ENCODE results near the gene SYNPO.

SYNPO gene

DNA sequence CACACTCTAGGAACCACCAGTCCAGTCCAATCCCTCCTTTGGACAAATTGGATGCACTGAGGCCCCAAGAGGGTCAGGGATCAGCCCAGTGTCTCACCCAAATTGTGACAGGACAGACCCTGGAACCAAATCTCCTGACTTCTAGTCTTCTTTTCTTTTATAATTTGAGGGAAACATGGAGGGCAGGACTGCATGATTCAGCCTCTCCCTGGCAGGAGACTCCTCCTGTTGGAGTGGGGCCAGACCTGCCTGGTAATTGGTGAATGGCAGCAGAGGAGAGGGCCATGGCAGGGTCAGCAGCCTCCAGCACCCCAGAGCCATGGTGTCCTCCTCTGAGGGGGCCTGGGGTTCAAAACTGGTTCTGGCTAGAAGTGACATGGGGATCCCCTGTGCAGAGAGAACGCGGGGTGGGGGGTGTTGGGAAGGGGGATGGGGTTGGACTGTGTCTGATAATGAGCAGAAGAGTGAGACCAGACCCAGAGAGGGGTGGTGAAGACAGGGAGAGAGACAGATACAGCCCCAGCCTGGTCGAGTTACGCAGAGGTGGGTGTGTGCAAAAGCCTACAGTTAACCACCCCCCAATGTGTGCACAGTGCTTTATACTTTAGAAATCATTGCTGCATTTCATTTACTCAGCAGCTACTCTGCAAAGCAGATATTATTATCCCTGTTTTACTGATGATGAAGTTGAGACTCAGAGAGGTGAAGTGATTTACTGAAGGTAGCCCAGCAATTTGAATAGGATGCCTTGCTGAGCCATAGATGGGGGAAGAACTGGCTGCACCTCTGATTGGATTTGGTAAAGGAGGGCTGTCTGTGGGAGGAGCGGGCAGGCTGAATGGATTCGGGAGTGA is 3.8 kb upstream of the SYNPO start:
- no peak for DNase-seq (ENCODE audit: extremely low read depth, low read depth)
- TF ChIP-seq, protein P1, sequence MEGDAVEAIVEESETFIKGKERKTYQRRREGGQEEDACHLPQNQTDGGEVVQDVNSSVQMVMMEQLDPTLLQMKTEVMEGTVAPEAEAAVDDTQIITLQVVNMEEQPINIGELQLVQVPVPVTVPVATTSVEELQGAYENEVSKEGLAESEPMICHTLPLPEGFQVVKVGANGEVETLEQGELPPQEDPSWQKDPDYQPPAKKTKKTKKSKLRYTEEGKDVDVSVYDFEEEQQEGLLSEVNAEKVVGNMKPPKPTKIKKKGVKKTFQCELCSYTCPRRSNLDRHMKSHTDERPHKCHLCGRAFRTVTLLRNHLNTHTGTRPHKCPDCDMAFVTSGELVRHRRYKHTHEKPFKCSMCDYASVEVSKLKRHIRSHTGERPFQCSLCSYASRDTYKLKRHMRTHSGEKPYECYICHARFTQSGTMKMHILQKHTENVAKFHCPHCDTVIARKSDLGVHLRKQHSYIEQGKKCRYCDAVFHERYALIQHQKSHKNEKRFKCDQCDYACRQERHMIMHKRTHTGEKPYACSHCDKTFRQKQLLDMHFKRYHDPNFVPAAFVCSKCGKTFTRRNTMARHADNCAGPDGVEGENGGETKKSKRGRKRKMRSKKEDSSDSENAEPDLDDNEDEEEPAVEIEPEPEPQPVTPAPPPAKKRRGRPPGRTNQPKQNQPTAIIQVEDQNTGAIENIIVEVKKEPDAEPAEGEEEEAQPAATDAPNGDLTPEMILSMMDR (IDR thresholded peaks at IDR 0.05; ENCODE audit: low read depth, low read length, missing control alignments) = no peak
- no peak overlapping the region for H3K4me3 ChIP-seq (replicated peaks; ENCODE audit: low read depth, low read length)

DNA sequence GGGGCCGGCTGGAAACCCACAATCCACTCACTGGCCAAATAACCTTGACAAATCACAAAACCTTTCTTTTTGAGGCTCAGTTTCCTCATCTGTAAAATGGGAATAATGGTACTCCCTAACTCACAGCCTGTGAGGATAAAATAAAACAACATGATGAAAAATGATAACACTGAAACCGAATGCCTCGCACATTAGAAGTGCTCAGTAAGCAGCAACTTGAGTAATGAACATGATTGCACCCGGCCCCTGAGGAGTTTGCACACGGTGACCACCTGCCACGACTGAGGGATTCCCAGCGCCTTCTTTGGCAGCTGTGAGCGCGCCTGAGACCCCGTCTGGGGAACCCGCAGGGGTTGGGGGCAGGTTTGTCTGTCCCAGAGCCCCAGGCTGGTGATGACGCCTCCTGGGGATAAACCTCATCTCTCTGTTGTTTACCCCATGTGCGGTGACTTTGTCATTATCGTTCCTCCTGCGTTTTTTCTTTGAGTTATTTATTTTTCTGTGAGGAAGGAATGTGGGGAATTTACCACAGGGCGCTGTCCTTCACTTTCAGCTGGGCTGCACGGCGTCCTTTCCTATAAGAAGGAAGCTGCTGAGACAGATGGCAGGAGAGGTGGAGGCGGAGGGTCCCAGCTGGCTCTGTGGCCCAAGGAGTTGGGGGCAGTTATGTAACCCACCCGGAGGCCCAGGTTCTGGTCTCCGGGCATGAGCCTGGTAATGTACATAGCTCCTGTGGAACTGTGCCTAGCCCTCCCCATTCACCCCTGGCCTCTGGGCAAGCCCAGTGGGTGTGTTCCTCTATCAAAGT is 3.0 kb upstream of the SYNPO start:
- DNase-seq (ENCODE audit: extremely low read depth, low read depth) = peak; percentile 60
- no peak overlapping the region for H3K4me3 ChIP-seq (replicated peaks; ENCODE audit: low read depth, low read length)
- TF ChIP-seq, protein P1 (IDR thresholded peaks at IDR 0.05; ENCODE audit: low read depth, low read length, missing control alignments) = no peak

DNA sequence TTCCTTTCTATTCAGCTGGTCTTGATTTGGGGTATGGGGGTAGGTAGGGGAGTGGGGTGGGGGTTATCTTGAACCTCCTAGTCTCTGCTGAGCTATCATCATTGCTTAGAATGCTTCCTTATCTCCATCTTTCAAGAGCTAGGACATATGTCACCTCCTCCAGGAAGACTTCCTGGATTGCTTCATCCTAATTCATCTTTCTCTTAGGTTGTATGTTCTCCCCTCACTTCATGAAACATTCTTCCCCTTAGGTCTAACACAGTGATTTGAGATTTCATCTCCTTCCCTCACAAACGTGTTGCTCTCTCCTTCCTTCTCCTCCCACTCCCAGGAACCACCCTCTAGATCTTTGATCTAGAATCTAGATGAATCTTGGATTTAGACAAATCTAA is 2.4 kb upstream of the SYNPO start:
- DNase-seq (ENCODE audit: extremely low read depth, low read depth) = no peak
- H3K4me3 ChIP-seq (replicated peaks; ENCODE audit: low read depth, low read length) = no peak overlapping the region
- TF ChIP-seq, protein P1 (IDR thresholded peaks at IDR 0.05; ENCODE audit: low read depth, low read length, missing control alignments) = no peak

DNA sequence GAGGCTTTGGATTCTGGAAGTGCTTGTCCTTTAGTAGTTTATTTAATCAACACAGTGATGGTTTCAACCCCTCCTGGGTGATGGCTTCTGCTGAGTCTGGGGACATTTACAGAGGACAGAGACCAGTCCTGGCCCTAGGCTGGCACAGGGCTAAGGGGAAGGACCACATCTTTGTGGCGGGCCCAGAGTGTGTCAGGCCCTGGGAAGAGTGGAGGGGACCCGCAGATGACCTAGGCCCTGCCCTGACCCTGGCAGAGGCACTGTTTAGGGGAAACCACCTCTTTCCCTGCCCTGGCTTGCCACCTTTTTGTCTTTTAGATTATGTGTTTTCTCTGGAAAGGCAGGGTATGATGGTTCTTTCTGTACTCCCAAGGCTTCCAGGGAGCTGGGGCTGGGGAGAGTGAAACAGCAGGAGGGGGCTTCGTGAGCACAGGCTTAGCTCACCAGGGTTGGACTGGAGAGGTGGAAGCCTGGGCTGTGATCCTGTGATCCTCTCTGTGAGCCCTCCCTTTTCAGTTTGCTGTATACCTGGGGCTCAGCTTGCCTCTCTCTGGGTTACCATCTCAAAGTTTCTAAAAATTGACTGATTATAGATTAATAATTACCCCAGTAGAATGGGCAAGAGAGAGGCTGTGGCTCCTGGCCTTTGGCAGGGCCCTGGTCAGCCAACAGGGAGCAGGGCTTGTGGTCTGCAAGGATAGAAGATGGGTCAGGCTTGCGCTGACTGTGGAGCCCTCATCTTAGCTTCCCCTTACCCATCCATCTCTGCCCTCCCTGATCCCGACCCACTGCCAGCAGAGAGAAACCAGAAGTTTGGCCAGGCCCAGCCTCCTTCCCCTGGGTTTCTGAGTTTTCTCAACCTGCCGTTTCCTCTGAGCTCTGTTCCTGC is 1.7 kb upstream of the SYNPO start:
- TF ChIP-seq, protein P1 (IDR thresholded peaks at IDR 0.05; ENCODE audit: low read depth, low read length, missing control alignments) = no peak
- H3K4me3 ChIP-seq (replicated peaks; ENCODE audit: low read depth, low read length) = no peak overlapping the region
- no peak for DNase-seq (ENCODE audit: extremely low read depth, low read depth)

DNA sequence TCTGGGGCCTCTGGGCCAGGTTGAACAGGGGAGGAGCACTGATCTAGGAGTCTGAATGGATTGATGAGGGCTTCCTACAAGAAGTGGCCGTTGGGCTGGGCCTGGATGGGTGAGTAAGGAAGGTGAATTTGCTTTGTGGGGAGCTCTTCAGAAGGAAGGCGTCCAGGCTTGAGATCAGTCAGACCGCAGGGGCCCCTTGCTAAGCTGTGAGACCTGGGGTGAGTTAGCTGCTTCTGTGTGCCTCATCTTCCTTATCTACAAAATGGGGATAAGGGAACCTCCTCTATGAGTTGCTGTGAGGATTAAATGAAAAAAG is 1.1 kb upstream of the SYNPO start:
- H3K4me3 ChIP-seq (replicated peaks; ENCODE audit: low read depth, low read length) = no peak overlapping the region
- no peak for DNase-seq (ENCODE audit: extremely low read depth, low read depth)
- TF ChIP-seq, protein P1 (IDR thresholded peaks at IDR 0.05; ENCODE audit: low read depth, low read length, missing control alignments) = no peak

DNA sequence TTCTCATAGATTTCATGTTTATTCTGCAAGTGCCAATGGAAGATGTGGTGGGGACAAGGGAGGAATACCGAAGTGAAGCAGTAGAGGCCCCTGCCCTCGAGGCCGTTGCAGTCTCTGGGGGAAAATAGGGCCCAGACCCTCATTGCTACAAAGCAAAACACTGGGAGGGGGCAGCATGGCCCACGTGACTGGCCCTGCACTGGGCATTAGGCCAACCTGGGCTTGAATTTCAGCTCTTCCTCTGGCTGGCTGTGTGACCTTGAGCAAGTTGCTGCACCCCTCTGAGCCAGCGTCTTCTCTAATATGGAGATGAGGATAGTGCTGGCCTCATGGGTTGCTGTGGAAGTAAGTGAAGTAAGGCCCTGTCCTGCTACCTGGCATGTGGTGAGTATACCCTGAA is 709 bp upstream of the SYNPO start:
- no peak for DNase-seq (ENCODE audit: extremely low read depth, low read depth)
- TF ChIP-seq, protein P1 (IDR thresholded peaks at IDR 0.05; ENCODE audit: low read depth, low read length, missing control alignments) = no peak
- no peak overlapping the region for H3K4me3 ChIP-seq (replicated peaks; ENCODE audit: low read depth, low read length)
